Mesendoderm (in vitro differentiated cells): Measurements from ENCODE around the gene ZCCHC7.

ENCODE experiments used
- DNase-seq: peaks from one replicate; pipeline ENCODE4 v3.0.0; 2013
- H2AK5ac ChIP-seq: 2 replicates; pipeline ENCODE4 v1.6.1; 2013; ENCODE audit warnings: low read length, inconsistent platforms
- H2BK120ac ChIP-seq: 2 replicates; pipeline ENCODE4 v1.6.1; 2013; ENCODE audit warnings: low read depth, mild to moderate bottlenecking, low read length, moderate library complexity, mixed read lengths
- H2BK15ac ChIP-seq: replicated peaks from 2 replicates; pipeline ENCODE4 v1.6.1; 2013; ENCODE audit warnings: low read depth, mild to moderate bottlenecking, moderate library complexity
- H2BK5ac ChIP-seq: 2 replicates; pipeline ENCODE4 v1.6.1; 2013; ENCODE audit warnings: low read length, inconsistent platforms
- H3K18ac ChIP-seq: 2 replicates; pipeline ENCODE4 v1.6.1; 2013; ENCODE audit warnings: mild to moderate bottlenecking, low read length, mixed read lengths
- H3K23ac ChIP-seq: one replicate; pipeline ENCODE4 v1.6.1; 2013; ENCODE audit warnings: low read length
- H3K27ac ChIP-seq: 2 replicates; pipeline ENCODE4 v1.5.1; 2013; ENCODE audit warnings: low read depth, mild to moderate bottlenecking, inconsistent platforms, low read length, moderate library complexity
- H3K27me3 ChIP-seq: 2 replicates; pipeline ENCODE4 v1.6.1; 2013; ENCODE audit warnings: low read length, control low read depth, mild to moderate bottlenecking, inconsistent platforms; ENCODE audit not compliant: insufficient read depth, poor library complexity
- H3K36me3 ChIP-seq: 2 replicates; pipeline ENCODE4 v1.6.1; 2013; ENCODE audit warnings: low read length, inconsistent platforms; ENCODE audit not compliant: control insufficient read depth, insufficient read depth
- H3K4ac ChIP-seq: one replicate; pipeline ENCODE4 v1.6.1; 2013; ENCODE audit warnings: low read depth, mild to moderate bottlenecking, low read length, moderate library complexity
- H3K4me1 ChIP-seq: 2 replicates; pipeline ENCODE4 v1.6.1; 2013; ENCODE audit warnings: low read depth, low read length, inconsistent platforms; ENCODE audit not compliant: control insufficient read depth
- H3K4me2 ChIP-seq: 2 replicates; pipeline ENCODE4 v1.6.1; 2013; ENCODE audit warnings: low read length
- H3K4me3 ChIP-seq: 2 replicates; pipeline ENCODE4 v1.5.1; 2013; ENCODE audit warnings: mild to moderate bottlenecking, low read length
- H3K56ac ChIP-seq: one replicate; pipeline ENCODE4 v1.6.1; 2013; ENCODE audit warnings: low read length
- H3K79me1 ChIP-seq: 2 replicates; pipeline ENCODE4 v1.6.1; 2013; ENCODE audit warnings: low read length, inconsistent platforms
- H3K79me2 ChIP-seq: 2 replicates; pipeline ENCODE4 v1.6.1; 2013; ENCODE audit warnings: mild to moderate bottlenecking, low read length; ENCODE audit not compliant: control insufficient read depth, insufficient read depth
- H3K9ac ChIP-seq: 2 replicates; pipeline ENCODE4 v1.6.1; 2013; ENCODE audit warnings: low read length, inconsistent platforms
- H4K5ac ChIP-seq: one replicate; pipeline ENCODE4 v1.6.1; 2013; ENCODE audit warnings: low read length
- H4K8ac ChIP-seq: one replicate; pipeline ENCODE4 v1.6.1; 2013; ENCODE audit warnings: low read depth, mild to moderate bottlenecking, control low read depth, low read length, moderate library complexity
- WGBS: extraction: QIAGEN DNeasy Blood & Tissue Kit; methylation state at CpG from one replicate; pipeline ENCODE4 v1.1.7; 2013; ENCODE audit warnings: low lambda C conversion rate, missing lambda C conversion rate; ENCODE audit not compliant: insufficient coverage; ENCODE audit errors: extremely low coverage; 5-methylcytosine and 5-hydroxymethylcytosine counted together

ZCCHC7 gene

GRCh38 chr9:37404590-37404989 lies 284.2 kb downstream of the ZCCHC7 start:
- Histone ChIP-seq H3K4me2 (no peak overlapping the region), H3K4ac (no peak overlapping the region)
- no CpG with 5 or more reads among the region's 9 CpGs for WGBS

GRCh38 chr9:37405350-37405749 lies 285.0 kb downstream of the ZCCHC7 start:
- Histone ChIP-seq H3K4me3 (no peak overlapping the region), H3K4ac (no peak overlapping the region)
- no peak for DNase-seq

More at GRCh38 chr9:37404590-37404989, 284.2 kb downstream of the ZCCHC7 start:
- H3K9ac ChIP-seq: no peak overlapping the region
- no peak overlapping the region for H3K27ac ChIP-seq
- H3K4me1 ChIP-seq: no peaks in the 10 kb centered on the region
- no peak overlapping the region for H2AK5ac ChIP-seq
- H2BK120ac ChIP-seq: no peak overlapping the region
- H4K8ac ChIP-seq: no peak overlapping the region
- H3K27me3 ChIP-seq: no peaks in the 10 kb centered on the region
- H3K36me3 ChIP-seq: no peaks in the 10 kb centered on the region
- no peak overlapping the region for H3K56ac ChIP-seq
- H3K18ac ChIP-seq: no peak overlapping the region
- H3K79me1 ChIP-seq: no peaks in the 10 kb centered on the region
- H2BK15ac ChIP-seq: no peak overlapping the region
- no peak for DNase-seq
- no peak overlapping the region for H3K23ac ChIP-seq
- H2BK5ac ChIP-seq: no peak overlapping the region
- H3K79me2 ChIP-seq: no peaks in the 10 kb centered on the region
- no peak overlapping the region for H4K5ac ChIP-seq
- H3K4me3 ChIP-seq: no peak overlapping the region

GRCh38 chr9:37405764-37406380 lies 285.5 kb downstream of the ZCCHC7 start:
- no peak overlapping the region for H2BK5ac ChIP-seq
- H3K79me2 ChIP-seq: no peaks in the 10 kb centered on the region
- no peak overlapping the region for H2AK5ac ChIP-seq
- no peak overlapping the region for H3K27ac ChIP-seq
- no peak overlapping the region for H3K4ac ChIP-seq
- H4K8ac ChIP-seq: no peak overlapping the region
- H3K4me3 ChIP-seq: no peak overlapping the region
- no peaks in the 10 kb centered on the region for H3K4me1 ChIP-seq
- H3K9ac ChIP-seq: no peak overlapping the region
- H3K23ac ChIP-seq: no peak overlapping the region
- no peaks in the 10 kb centered on the region for H3K27me3 ChIP-seq
- H3K18ac ChIP-seq: no peak overlapping the region
- H2BK120ac ChIP-seq: no peak overlapping the region
- no peaks in the 10 kb centered on the region for H3K36me3 ChIP-seq
- H2BK15ac ChIP-seq: no peak overlapping the region
- no peak for DNase-seq
- no peak overlapping the region for H3K56ac ChIP-seq
- H3K4me2 ChIP-seq: no peak overlapping the region
- H4K5ac ChIP-seq: no peak overlapping the region
- no CpG with 5 or more reads among the region's 10 CpGs for WGBS
- H3K79me1 ChIP-seq: no peaks in the 10 kb centered on the region

More at GRCh38 chr9:37405350-37405749, 285.0 kb downstream of the ZCCHC7 start:
- Histone ChIP-seq H3K27ac (no peak overlapping the region), H2BK15ac (no peak overlapping the region), H3K4me1 (no peaks in the 10 kb centered on the region), H2BK5ac (no peak overlapping the region), H2BK120ac (no peak overlapping the region), H2AK5ac (no peak overlapping the region), H3K36me3 (no peaks in the 10 kb centered on the region), H3K9ac (no peak overlapping the region), H3K23ac (no peak overlapping the region), H3K18ac (no peak overlapping the region), H4K8ac (no peak overlapping the region), H3K79me2 (no peaks in the 10 kb centered on the region), H3K79me1 (no peaks in the 10 kb centered on the region), H4K5ac (no peak overlapping the region), H3K56ac (no peak overlapping the region), H3K4me2 (no peak overlapping the region), H3K27me3 (no peaks in the 10 kb centered on the region)
- WGBS: no CpG with 5 or more reads among the region's 3 CpGs

DNA sequence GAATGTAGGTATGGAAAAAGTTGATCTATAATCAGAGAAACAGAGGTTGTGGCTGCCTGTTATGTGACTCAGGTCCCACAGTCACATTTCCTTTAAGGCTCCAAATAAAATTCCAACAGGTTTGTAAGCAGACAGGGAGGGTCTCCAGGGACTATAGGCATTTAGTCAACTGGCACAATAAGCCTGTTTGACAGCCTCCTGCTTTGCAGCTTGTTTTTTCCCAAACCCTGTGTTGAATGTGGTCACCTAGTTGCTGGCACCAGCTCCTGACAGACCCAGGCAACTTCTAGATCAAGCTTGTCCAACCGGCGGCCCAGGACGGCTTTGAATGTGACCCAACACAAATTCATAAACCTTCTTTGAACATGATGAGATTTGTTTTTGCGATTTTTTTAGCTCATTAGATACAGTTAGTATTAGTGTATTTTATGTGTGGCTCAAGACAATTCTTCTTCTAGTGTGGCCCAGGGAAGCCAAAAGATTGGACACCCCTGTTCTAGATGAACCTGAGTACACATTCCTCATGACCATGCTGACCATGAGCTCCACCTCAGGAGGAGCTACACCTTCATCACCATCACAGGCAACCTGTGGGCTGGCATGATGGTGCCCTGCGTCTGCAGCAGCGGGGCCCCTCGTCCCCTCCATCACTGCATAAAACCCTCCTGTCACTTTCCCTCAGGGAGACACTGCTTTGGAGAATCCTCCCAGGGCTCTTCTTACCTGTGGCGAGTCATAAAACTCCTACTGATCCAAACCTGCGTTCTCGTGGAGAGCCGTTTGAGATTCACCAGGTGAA lies 286.4 kb downstream of the ZCCHC7 start:
- Histone ChIP-seq H3K36me3 (no peaks in the 10 kb centered on the region), H3K4me1 (no peaks in the 10 kb centered on the region), H3K27me3 (no peaks in the 10 kb centered on the region), H3K56ac (no peak overlapping the region), H3K4ac (no peak overlapping the region), H4K5ac (no peak overlapping the region), H3K79me2 (no peaks in the 10 kb centered on the region), H2AK5ac (no peak overlapping the region), H3K23ac (no peak overlapping the region), H3K4me3 (no peak overlapping the region), H4K8ac (no peak overlapping the region), H3K18ac (no peak overlapping the region), H3K9ac (no peak overlapping the region), H2BK5ac (no peak overlapping the region), H3K4me2 (no peak overlapping the region), H2BK120ac (no peak overlapping the region), H3K27ac (no peak overlapping the region), H2BK15ac (no peak overlapping the region), H3K79me1 (no peaks in the 10 kb centered on the region)
- no CpG with 5 or more reads among the region's 11 CpGs for WGBS
- no peak for DNase-seq

- no peaks in the 10 kb centered on the region for H3K36me3 ChIP-seq
- H3K4me2 ChIP-seq: no peak overlapping the region
- H3K79me1 ChIP-seq: no peaks in the 10 kb centered on the region
- H4K5ac ChIP-seq: no peak overlapping the region
- no peak overlapping the region for H2BK5ac ChIP-seq
- no peak overlapping the region for H3K4me3 ChIP-seq
- H3K9ac ChIP-seq: no peak overlapping the region
- H3K79me2 ChIP-seq: no peaks in the 10 kb centered on the region
- H3K56ac ChIP-seq: no peak overlapping the region
- H2BK15ac ChIP-seq: no peak overlapping the region
- WGBS: no CpG with 5 or more reads among the region's 2 CpGs
- H3K4me1 ChIP-seq: no peaks in the 10 kb centered on the region
- H2BK120ac ChIP-seq: no peak overlapping the region
- no peak overlapping the region for H2AK5ac ChIP-seq
- H3K23ac ChIP-seq: no peak overlapping the region
- no peak overlapping the region for H3K27ac ChIP-seq
- no peak overlapping the region for H3K4ac ChIP-seq
- no peak overlapping the region for H3K18ac ChIP-seq
- H4K8ac ChIP-seq: no peak overlapping the region
- no peak for DNase-seq
- H3K27me3 ChIP-seq: no peaks in the 10 kb centered on the region
These were observed 287.1 kb downstream of the ZCCHC7 start for GRCh38 chr9:37407468-37407867.
